Fibroblast of the aortic adventitia (primary cell): Measurements from ENCODE around the gene ATF6. TPM values are rescaled to one million over a fixed set of nuclear protein-coding genes. Genes with fewer than 3 reads are reported as not detected.

Experiments used
- DNase-seq: peaks from one replicate; pipeline ENCODE4 v3.0.0-alpha.2; 2010; ENCODE audit warnings: low read depth
- H3K4me3 ChIP-seq: 2 replicates; pipeline ENCODE4 v1.5.1; 2011; ENCODE audit warnings: low read depth, mild to moderate bottlenecking, control low read depth, low read length, moderate library complexity
- total RNA-seq: library from RNA; depleted of rRNA; stranded (reverse); fragments of >200 nt; gene quantifications from 2 replicates; pipeline ENCODE4 v1.2.3, GENCODE V29; 2012; ENCODE audit warnings: low replicate concordance
- TF ChIP-seq, protein P1 (sequence below): IDR thresholded peaks from 2 replicates; pipeline ENCODE4 v1.5.1; 2011; ENCODE audit warnings: mild to moderate bottlenecking, low read length, control low read depth, inconsistent platforms; ENCODE audit not compliant: insufficient read depth

Gene ATF6
- total RNA-seq, 1 donor: 32.8 TPM

DNA sequence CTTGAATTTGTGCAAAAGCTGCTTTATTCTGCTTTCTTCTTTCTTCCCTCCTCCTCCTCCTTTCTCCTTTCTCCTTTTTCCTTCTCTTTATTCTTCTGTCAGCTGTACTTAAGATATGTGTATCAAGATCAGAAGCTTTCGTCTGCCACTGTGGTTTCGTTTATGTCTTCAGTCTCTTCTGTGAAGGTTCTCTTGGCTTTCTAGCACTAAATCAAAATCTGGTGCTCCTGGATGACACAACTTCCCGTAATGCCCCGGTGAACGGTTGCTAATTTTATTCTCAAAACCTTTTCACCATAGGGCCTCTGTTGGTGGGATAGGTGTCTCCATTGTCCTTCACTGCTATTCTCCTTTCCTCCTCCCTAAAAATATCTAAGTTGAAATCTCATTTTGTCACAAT is 5.0 kb downstream of the ATF6 start:
- H3K4me3 ChIP-seq: no peak overlapping the region
- TF ChIP-seq, protein P1, sequence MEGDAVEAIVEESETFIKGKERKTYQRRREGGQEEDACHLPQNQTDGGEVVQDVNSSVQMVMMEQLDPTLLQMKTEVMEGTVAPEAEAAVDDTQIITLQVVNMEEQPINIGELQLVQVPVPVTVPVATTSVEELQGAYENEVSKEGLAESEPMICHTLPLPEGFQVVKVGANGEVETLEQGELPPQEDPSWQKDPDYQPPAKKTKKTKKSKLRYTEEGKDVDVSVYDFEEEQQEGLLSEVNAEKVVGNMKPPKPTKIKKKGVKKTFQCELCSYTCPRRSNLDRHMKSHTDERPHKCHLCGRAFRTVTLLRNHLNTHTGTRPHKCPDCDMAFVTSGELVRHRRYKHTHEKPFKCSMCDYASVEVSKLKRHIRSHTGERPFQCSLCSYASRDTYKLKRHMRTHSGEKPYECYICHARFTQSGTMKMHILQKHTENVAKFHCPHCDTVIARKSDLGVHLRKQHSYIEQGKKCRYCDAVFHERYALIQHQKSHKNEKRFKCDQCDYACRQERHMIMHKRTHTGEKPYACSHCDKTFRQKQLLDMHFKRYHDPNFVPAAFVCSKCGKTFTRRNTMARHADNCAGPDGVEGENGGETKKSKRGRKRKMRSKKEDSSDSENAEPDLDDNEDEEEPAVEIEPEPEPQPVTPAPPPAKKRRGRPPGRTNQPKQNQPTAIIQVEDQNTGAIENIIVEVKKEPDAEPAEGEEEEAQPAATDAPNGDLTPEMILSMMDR: no peak
- DNase-seq: no peak

DNA sequence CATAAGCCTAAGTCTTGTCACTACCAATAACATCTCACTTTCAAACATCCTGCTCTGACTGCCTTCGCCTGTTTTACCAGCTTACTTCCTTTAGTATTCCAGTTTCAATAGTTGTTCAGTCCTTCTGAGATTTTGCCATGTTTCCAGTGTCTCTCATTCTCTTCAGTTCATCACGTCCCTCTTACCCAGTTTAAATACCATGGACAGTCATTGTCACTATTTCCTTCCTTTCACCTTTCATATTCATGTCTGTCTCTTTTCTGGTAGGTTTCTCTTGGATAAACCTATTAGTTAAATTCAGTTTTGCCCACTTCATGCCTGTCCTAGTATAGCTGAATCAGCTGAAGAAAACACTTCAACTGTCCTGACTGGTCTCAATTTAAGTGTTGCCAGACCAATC is 5.9 kb downstream of the ATF6 start:
- DNase-seq: no peak
- no peak overlapping the region for H3K4me3 ChIP-seq
- TF ChIP-seq, protein P1: no peak

DNA sequence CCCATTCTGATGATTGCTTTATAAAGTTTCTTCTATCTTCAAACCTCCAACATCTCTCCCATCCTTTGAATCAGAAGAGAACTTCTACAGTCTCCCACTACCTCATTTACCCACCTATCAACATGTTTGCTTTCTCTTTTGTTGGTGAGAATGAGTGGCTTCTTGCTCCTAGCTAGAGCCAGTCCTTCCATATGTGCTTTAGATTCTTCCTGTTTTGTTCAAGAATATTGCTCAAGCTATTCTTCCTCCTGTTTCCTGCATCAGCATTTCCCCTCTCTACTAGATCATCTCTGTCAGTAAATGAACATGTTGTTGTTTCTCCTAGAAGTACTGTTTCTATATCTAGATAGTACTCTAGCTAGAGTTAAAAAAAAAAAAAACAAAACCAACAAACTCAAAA is 6.3 kb downstream of the ATF6 start:
- TF ChIP-seq, protein P1: no peak
- H3K4me3 ChIP-seq: no peak overlapping the region

DNA sequence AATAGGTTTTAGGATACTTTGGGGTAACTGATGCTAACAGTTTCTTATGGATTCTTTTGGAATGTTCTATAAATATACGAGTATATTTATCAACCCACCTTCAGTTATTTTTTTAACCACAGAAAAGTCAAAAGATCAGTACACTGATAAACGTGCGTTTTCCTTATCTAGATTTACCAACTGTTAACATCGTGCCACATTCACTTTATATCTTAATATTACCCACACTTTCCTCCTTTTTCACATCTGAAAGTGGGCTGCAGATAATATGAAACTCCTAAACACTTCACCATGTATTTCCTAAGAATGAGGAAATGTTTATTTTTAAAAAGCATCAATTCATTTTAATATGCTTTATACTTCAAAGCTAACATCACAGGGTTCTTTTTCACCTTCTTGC is 7.7 kb downstream of the ATF6 start:
- TF ChIP-seq, protein P1: no peak
- no peak for DNase-seq
- no peak overlapping the region for H3K4me3 ChIP-seq

More for the DNA sequence above, 6.3 kb downstream of the ATF6 start:
- no peak for DNase-seq

DNA sequence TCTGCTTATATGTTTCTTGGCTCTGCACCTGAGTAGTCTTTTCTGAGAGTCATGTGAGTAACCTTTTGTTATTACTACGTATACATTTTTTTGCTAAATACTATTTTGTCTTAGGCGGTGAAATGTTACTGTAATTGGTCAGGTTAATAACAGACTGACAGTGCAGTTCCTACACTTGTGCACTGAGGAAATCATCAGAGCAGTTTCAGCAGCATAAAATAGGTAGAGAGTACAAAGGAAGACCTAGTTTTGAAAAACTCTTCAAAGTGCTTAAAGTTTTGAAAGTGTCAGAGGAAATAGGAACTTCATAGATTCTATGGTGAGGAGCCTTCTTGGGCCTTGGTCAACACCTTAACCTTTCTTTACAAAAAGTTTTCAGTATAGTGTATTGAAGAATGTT is 11.1 kb downstream of the ATF6 start:
- DNase-seq: no peak
- no peak overlapping the region for H3K4me3 ChIP-seq
- TF ChIP-seq, protein P1: no peak

DNA sequence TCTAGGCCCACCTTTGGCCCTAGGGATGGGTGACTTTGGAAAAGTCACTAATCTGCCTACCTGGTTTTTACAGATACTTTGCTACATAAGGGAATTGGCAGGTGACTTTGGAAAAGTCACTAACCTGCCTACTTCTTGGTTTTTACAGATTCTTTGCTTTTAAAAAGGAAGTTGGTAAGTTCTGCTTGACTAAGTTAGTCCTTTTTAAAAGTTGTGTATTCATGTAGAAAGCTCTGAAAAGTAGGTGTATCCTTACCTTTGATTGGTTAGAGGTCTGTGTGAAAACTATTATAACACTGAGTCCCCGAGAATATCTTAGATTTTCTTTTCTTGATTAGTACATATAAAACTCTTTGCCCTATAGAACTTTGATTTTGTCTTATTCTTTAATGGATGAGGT is 12.4 kb downstream of the ATF6 start:
- TF ChIP-seq, protein P1: no peak
- H3K4me3 ChIP-seq: no peak overlapping the region
- no peak for DNase-seq

DNA sequence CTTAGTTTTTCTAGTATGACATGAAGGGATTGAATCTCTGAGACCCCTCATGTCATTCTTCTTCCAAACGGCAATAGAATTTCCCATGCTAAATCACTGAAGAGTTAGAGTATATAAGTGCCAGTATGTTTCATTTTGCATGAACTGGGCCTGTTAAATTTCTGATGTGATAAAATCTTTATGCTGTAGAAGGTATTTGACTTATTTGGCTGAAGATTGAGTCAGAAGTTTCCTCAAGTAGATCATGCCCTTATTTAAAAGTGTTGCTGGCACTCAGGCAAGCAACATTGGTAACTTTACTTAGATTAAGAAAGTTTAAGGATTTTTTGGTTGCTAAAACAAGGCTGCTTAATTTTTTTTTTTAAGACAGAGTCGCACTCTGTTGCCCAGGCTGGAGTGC is 13.3 kb downstream of the ATF6 start:
- TF ChIP-seq, protein P1: no peak
- no peak for DNase-seq
- no peak overlapping the region for H3K4me3 ChIP-seq
